K562 (cell line): ENCODE measurements around the gene HELZ. TPM values are rescaled to one million over a fixed set of nuclear protein-coding genes. Genes with fewer than 3 reads are reported as not detected.

Experiments used
- BACH1 ChIP-seq: fragments of 200-800 bp; sonication (Bioruptor generic); IDR thresholded peaks from 2 replicates; pipeline ENCODE4 v1.6.1; 2016; ENCODE audit warnings: missing genetic modification characterization, missing compliant biosample characterization
- CSDE1 ChIP-seq, 2 experiments: fragments of 450-650 bp; IDR thresholded peaks; 2 replicates each; pipeline ENCODE4 v1.6.1; 2016; ENCODE audit warnings: mild to moderate bottlenecking in 1 of 2
- FOSL1 ChIP-seq: fragments of 200-800 bp; sonication (Bioruptor generic); conservative IDR thresholded peaks from 2 replicates; pipeline ENCODE4 v1.6.1; 2016; ENCODE audit warnings: missing genetic modification characterization, missing compliant biosample characterization
- FOXJ2 ChIP-seq: fragments of 200-800 bp; sonication (Bioruptor generic); IDR thresholded peaks from 2 replicates; pipeline ENCODE4 v1.6.1; 2016; ENCODE audit warnings: missing genetic modification characterization, missing compliant biosample characterization
- NR2C1 ChIP-seq, 2 experiments: fragments of 450-650 bp; IDR thresholded peaks; 2 replicates each; pipeline ENCODE4 v1.6.1; 2017; ENCODE audit warnings: mild to moderate bottlenecking in 2 of 2, antibody characterized with exemption in 1 of 2, inconsistent platforms in 1 of 2, missing compliant biosample characterization in 1 of 2, missing genetic modification characterization in 1 of 2
- RBM39 ChIP-seq: fragments of 200-400 bp; formaldehyde crosslinking; optimal IDR thresholded peaks from 2 replicates; pipeline ENCODE3; 2018; ENCODE audit warnings: low read depth, low read length
- SFPQ ChIP-seq: fragments of 200-400 bp; formaldehyde crosslinking; IDR thresholded peaks from 2 replicates; pipeline ENCODE4 v1.6.1; 2017; ENCODE audit warnings: mild to moderate bottlenecking, low read depth, low read length, moderate library complexity
- SREBF1 ChIP-seq: fragments of 150-350 bp; IDR thresholded peaks from 2 replicates; pipeline ENCODE4 v1.6.1; 2014; ENCODE audit warnings: antibody characterized with exemption, low read depth, low read length, borderline replicate concordance
- ZC3H8 ChIP-seq: fragments of 450-650 bp; IDR thresholded peaks from 2 replicates; pipeline ENCODE4 v1.6.1; 2017
- ZNF174 ChIP-seq: fragments of 250-450 bp; sonication (Bioruptor Pico); IDR thresholded peaks from 2 replicates; pipeline ENCODE4 v1.4.0; 2020; ENCODE audit warnings: mild to moderate bottlenecking
- ZNF282 ChIP-seq: sonication (generic); formaldehyde crosslinking; IDR thresholded peaks from 2 replicates; pipeline ENCODE4 v1.8.1; 2023; ENCODE audit warnings: missing genetic modification reagents
- ZNF354B ChIP-seq: fragments of 250-450 bp; sonication (Bioruptor Pico); IDR thresholded peaks from 2 replicates; pipeline ENCODE4 v1.4.0; 2020
- ZNF75A ChIP-seq: fragments of 450-650 bp; formaldehyde crosslinking; IDR thresholded peaks from 2 replicates; pipeline ENCODE4 v1.4.0; 2020; ENCODE audit warnings: mild to moderate bottlenecking
- ZZZ3 ChIP-seq: fragments of 450-650 bp; IDR thresholded peaks from 2 replicates; pipeline ENCODE4 v1.6.1; 2016; ENCODE audit warnings: antibody characterized with exemption, mild to moderate bottlenecking, moderate library complexity
- polyA plus RNA-seq, 8 experiments: library from polyadenylated mRNA; depleted of rRNA in 4 of 8; stranded (reverse) in 5 of 8; unstranded in 3 of 8; fragments of >200 nt; fragmentation: Nextera tagmentation in 2 of 8; fragmentation: Illumina TruSeq in 1 of 8; extraction: Ambion mirVana in 2 of 8; extraction: Trizol in 1 of 8; gene quantifications; 2 replicates each; pipeline versions ENCODE4 v1.2.1 to v1.2.3, GENCODE V29; 2011 to 2014; ENCODE audit warnings: inconsistent platforms in 1 of 8, missing spikeins in 1 of 8
- total RNA-seq, 7 experiments: library from RNA; depleted of rRNA in 6 of 7; stranded (reverse); fragments of >200 nt in 6 of 7; fragmentation: Illumina TruSeq in 2 of 7; extraction: Trizol in 2 of 7; gene quantifications; 2 replicates each; pipeline versions ENCODE4 v1.2.1 to v1.2.3, GENCODE V29; 2011 to 2021; ENCODE audit warnings: low replicate concordance in 1 of 7
- TF ChIP-seq, protein P1 (sequence below): fragments of 250-450 bp; sonication (Bioruptor Pico); IDR thresholded peaks from 2 replicates; pipeline ENCODE4 v1.4.0; 2020; ENCODE audit warnings: mild to moderate bottlenecking, moderate library complexity
- TF ChIP-seq, protein P2 (sequence below): fragments of 450-650 bp; IDR thresholded peaks from 2 replicates; pipeline ENCODE4 v1.6.1; 2017; ENCODE audit warnings: mild to moderate bottlenecking, moderate library complexity
- TF ChIP-seq, protein P3 (sequence below): fragments of 150-350 bp; conservative IDR thresholded peaks from 2 replicates; pipeline ENCODE4 v1.6.1; 2014; ENCODE audit warnings: low read length

HELZ gene
- total and polyA plus RNA-seq, 9 of the 15 experiments (the other 6 are each of a cell fraction or from before 2014, with no cell fraction given) = 5.2 to 39.8 (median 17.3) TPM

GRCh38 chr17:67244431-67245072 is 444 bp downstream of the HELZ start (continued):
- TF ChIP-seq, protein P1, sequence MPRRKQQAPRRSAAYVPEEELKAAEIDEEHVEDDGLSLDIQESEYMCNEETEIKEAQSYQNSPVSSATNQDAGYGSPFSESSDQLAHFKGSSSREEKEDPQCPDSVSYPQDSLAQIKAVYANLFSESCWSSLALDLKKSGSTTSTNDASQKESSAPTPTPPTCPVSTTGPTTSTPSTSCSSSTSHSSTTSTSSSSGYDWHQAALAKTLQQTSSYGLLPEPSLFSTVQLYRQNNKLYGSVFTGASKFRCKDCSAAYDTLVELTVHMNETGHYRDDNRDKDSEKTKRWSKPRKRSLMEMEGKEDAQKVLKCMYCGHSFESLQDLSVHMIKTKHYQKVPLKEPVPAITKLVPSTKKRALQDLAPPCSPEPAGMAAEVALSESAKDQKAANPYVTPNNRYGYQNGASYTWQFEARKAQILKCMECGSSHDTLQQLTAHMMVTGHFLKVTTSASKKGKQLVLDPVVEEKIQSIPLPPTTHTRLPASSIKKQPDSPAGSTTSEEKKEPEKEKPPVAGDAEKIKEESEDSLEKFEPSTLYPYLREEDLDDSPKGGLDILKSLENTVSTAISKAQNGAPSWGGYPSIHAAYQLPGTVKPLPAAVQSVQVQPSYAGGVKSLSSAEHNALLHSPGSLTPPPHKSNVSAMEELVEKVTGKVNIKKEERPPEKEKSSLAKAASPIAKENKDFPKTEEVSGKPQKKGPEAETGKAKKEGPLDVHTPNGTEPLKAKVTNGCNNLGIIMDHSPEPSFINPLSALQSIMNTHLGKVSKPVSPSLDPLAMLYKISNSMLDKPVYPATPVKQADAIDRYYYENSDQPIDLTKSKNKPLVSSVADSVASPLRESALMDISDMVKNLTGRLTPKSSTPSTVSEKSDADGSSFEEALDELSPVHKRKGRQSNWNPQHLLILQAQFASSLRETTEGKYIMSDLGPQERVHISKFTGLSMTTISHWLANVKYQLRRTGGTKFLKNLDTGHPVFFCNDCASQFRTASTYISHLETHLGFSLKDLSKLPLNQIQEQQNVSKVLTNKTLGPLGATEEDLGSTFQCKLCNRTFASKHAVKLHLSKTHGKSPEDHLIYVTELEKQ (CRISPR knock-in tag) = no peak
- TF ChIP-seq FOSL1 (tag) (no peak), ZC3H8 (no peak), SREBF1 (no peak), ZNF282 (CRISPR knock-in tag) (no peak), ZZZ3 (no peak), ZNF354B (no peak), ZNF174 (CRISPR knock-in tag) (no peak), CSDE1 (IDR thresholded peaks at IDR 0.05) (no peak), ZNF75A (no peak), RBM39 (no peak), SFPQ (no peak), BACH1 (tag) (no peak), FOXJ2 (tag) (no peak), NR2C1 (IDR thresholded peaks at IDR 0.05) (no peak), NR2C1 (tag; IDR thresholded peaks at IDR 0.05) (no peak)
- TF ChIP-seq, protein P2, sequence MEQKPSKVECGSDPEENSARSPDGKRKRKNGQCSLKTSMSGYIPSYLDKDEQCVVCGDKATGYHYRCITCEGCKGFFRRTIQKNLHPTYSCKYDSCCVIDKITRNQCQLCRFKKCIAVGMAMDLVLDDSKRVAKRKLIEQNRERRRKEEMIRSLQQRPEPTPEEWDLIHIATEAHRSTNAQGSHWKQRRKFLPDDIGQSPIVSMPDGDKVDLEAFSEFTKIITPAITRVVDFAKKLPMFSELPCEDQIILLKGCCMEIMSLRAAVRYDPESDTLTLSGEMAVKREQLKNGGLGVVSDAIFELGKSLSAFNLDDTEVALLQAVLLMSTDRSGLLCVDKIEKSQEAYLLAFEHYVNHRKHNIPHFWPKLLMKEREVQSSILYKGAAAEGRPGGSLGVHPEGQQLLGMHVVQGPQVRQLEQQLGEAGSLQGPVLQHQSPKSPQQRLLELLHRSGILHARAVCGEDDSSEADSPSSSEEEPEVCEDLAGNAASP = no peak
- TF ChIP-seq, protein P3, sequence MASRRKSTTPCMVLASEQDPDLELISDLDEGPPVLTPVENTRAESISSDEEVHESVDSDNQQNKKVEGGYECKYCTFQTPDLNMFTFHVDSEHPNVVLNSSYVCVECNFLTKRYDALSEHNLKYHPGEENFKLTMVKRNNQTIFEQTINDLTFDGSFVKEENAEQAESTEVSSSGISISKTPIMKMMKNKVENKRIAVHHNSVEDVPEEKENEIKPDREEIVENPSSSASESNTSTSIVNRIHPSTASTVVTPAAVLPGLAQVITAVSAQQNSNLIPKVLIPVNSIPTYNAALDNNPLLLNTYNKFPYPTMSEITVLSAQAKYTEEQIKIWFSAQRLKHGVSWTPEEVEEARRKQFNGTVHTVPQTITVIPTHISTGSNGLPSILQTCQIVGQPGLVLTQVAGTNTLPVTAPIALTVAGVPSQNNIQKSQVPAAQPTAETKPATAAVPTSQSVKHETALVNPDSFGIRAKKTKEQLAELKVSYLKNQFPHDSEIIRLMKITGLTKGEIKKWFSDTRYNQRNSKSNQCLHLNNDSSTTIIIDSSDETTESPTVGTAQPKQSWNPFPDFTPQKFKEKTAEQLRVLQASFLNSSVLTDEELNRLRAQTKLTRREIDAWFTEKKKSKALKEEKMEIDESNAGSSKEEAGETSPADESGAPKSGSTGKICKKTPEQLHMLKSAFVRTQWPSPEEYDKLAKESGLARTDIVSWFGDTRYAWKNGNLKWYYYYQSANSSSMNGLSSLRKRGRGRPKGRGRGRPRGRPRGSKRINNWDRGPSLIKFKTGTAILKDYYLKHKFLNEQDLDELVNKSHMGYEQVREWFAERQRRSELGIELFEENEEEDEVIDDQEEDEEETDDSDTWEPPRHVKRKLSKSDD = no peak
